Nephron progenitor cell (in vitro differentiated cells): ENCODE data around the gene HPGD.

Experiments
- DNase-seq: peaks from one replicate; pipeline ENCODE4 v3.0.0; 2021
- H3K27ac Mint-ChIP-seq: 2 replicates; pipeline ENCODE4 v1.8.0; 2021; ENCODE audit warnings: mild to moderate bottlenecking, moderate library complexity, mixed read lengths
- H3K27me3 Mint-ChIP-seq: 2 replicates; pipeline ENCODE4 v1.8.0; 2021; ENCODE audit warnings: mild to moderate bottlenecking, low read depth, mixed read lengths; ENCODE audit not compliant: poor library complexity
- H3K36me3 Mint-ChIP-seq: 2 replicates; pipeline ENCODE4 v1.8.0; 2021; ENCODE audit warnings: low read depth, mixed read lengths
- H3K4me1 Mint-ChIP-seq: 2 replicates; pipeline ENCODE4 v1.8.0; 2021; ENCODE audit warnings: mixed read lengths
- H3K4me3 Mint-ChIP-seq: 2 replicates; pipeline ENCODE4 v1.8.0; 2021; ENCODE audit warnings: mild to moderate bottlenecking, moderate library complexity, mixed read lengths
- H3K9me3 Mint-ChIP-seq: 2 replicates; pipeline ENCODE4 v1.8.0; 2021; ENCODE audit warnings: mild to moderate bottlenecking, moderate library complexity, mixed read lengths
- CTCF ChIP-seq: fragments of 200-600 bp; sonication (generic); IDR thresholded peaks from 2 replicates; pipeline ENCODE4 v1.5.0; 2021; ENCODE audit warnings: antibody characterized with exemption

The HPGD gene

GRCh38 chr4:174522183-174523024, at the start of gene HPGD:
Gene HPGD (minus strand): TSS chr4:174522488. CDS start chr4:174522451, 37 bp downstream.
- Mint-ChIP-seq H3K27ac (no peak within 1 kb of the TSS), H3K9me3 (no peaks in the 10 kb centered on the region), H3K36me3 (no peaks in the 10 kb centered on the region), H3K4me1 (peaks cover 18% of the 10 kb centered on the region), H3K4me3 (peak within 1 kb of the TSS; percentile 92), H3K27me3 (peaks cover 58% of the 10 kb centered on the region)
- peak; percentile 78 for DNase-seq
- TF ChIP-seq CTCF, result no peak

GRCh38 chr4:174564529-174564928, 42.2 kb upstream of the HPGD start:
- Mint-ChIP-seq H3K4me3 (no peak overlapping the region), H3K27ac (no peak overlapping the region), H3K36me3 (no peaks in the 10 kb centered on the region), H3K4me1 (peaks cover 5% of the 10 kb centered on the region), H3K9me3 (no peaks in the 10 kb centered on the region), H3K27me3 (no peaks in the 10 kb centered on the region)
- TF ChIP-seq CTCF, result no peak
- DNase-seq, result no peak

- no peaks in the 10 kb centered on the region for H3K36me3 Mint-ChIP-seq
- peaks cover 5% of the 10 kb centered on the region for H3K4me1 Mint-ChIP-seq
- no peak overlapping the region for H3K27ac Mint-ChIP-seq
- no peaks in the 10 kb centered on the region for H3K9me3 Mint-ChIP-seq
- TF ChIP-seq CTCF, result no peak
- no peak overlapping the region for H3K4me3 Mint-ChIP-seq
- H3K27me3 Mint-ChIP-seq, result no peaks in the 10 kb centered on the region
- no peak for DNase-seq
Observed at GRCh38 chr4:174563399-174563798, 41.1 kb upstream of the HPGD start.

GRCh38 chr4:174561560-174561959, 39.3 kb upstream of the HPGD start:
- Mint-ChIP-seq H3K27ac (no peak overlapping the region), H3K9me3 (no peaks in the 10 kb centered on the region), H3K36me3 (no peaks in the 10 kb centered on the region), H3K4me1 (peaks cover 5% of the 10 kb centered on the region), H3K4me3 (no peak overlapping the region), H3K27me3 (no peaks in the 10 kb centered on the region)
- no peak for DNase-seq
- TF ChIP-seq CTCF, result no peak

GRCh38 chr4:174559894-174560293, 37.6 kb upstream of the HPGD start:
- H3K27ac Mint-ChIP-seq, result no peak overlapping the region
- TF ChIP-seq CTCF, result no peak
- no peaks in the 10 kb centered on the region for H3K9me3 Mint-ChIP-seq
- no peak overlapping the region for H3K4me3 Mint-ChIP-seq
- no peak for DNase-seq
- H3K27me3 Mint-ChIP-seq, result no peaks in the 10 kb centered on the region
- H3K4me1 Mint-ChIP-seq, result peaks cover 5% of the 10 kb centered on the region
- H3K36me3 Mint-ChIP-seq, result no peaks in the 10 kb centered on the region
